Hepatocyte (in vitro differentiated cells): Measurements from ENCODE around the gene SAPCD1. TPM values are rescaled to one million over a fixed set of nuclear protein-coding genes. Genes with fewer than 3 reads are reported as not detected.
"Not testable (repeated sequence)": the region's sequence is repeated elsewhere in the genome, so short reads cannot be mapped to it uniquely, and the experiment has no call there.

Experiments
- DNase-seq: peaks from one replicate; pipeline ENCODE4 v3.0.0-alpha.2; 2016; ENCODE audit warnings: low spot score
- H2AFZ ChIP-seq: fragments of 200-600 bp; sonication (generic); 2 replicates; pipeline ENCODE4 v1.6.0; 2016; ENCODE audit warnings: antibody characterized with exemption, mild to moderate bottlenecking
- H3K27ac ChIP-seq: fragments of 200-600 bp; sonication (generic); 2 replicates; pipeline ENCODE4 v1.5.1; 2016; ENCODE audit warnings: mild to moderate bottlenecking
- H3K27me3 ChIP-seq: fragments of 200-600 bp; sonication (generic); 2 replicates; pipeline ENCODE4 v1.6.1; 2016
- H3K36me3 ChIP-seq: fragments of 200-600 bp; sonication (generic); replicated peaks from 2 replicates; pipeline ENCODE4 v1.5.1; 2016; ENCODE audit warnings: low read depth; ENCODE audit not compliant: insufficient read depth
- H3K4me1 ChIP-seq: fragments of 200-600 bp; sonication (generic); 2 replicates; pipeline ENCODE4 v1.5.1; 2016; ENCODE audit warnings: mild to moderate bottlenecking, moderate library complexity; ENCODE audit not compliant: insufficient read depth
- H3K4me2 ChIP-seq: fragments of 200-600 bp; sonication (generic); 2 replicates; pipeline ENCODE4 v1.6.0; 2016
- H3K4me3 ChIP-seq: fragments of 200-600 bp; sonication (generic); 2 replicates; pipeline ENCODE4 v1.5.1; 2016; ENCODE audit warnings: mild to moderate bottlenecking
- H3K79me2 ChIP-seq: fragments of 200-600 bp; sonication (generic); 2 replicates; pipeline ENCODE4 v1.6.0; 2017; ENCODE audit warnings: mild to moderate bottlenecking
- H3K9me2 ChIP-seq: fragments of 200-600 bp; sonication (generic); replicated peaks from 2 replicates; pipeline ENCODE4 v1.6.0; 2017; ENCODE audit warnings: mild to moderate bottlenecking; ENCODE audit not compliant: insufficient read depth
- H3K9me3 ChIP-seq: fragments of 200-600 bp; sonication (generic); 2 replicates; pipeline ENCODE4 v1.5.1; 2016; ENCODE audit warnings: low read depth, mild to moderate bottlenecking
- H4K20me1 ChIP-seq: fragments of 200-600 bp; sonication (generic); 2 replicates; pipeline ENCODE4 v1.6.0; 2016; ENCODE audit warnings: mild to moderate bottlenecking; ENCODE audit not compliant: insufficient read depth, poor library complexity, severe bottlenecking
- CTCF ChIP-seq: fragments of 200-600 bp; sonication (generic); IDR thresholded peaks from 2 replicates; pipeline ENCODE4 v1.5.1; 2016; ENCODE audit warnings: antibody characterized with exemption, mild to moderate bottlenecking; ENCODE audit not compliant: poor library complexity
- EZH2 ChIP-seq: fragments of 200-600 bp; sonication (generic); IDR thresholded peaks from 2 replicates; pipeline ENCODE4 v1.6.1; 2016; ENCODE audit warnings: antibody characterized with exemption, mild to moderate bottlenecking, borderline replicate concordance
- EZH2phosphoT487 ChIP-seq: fragments of 200-600 bp; sonication (generic); IDR thresholded peaks from one replicate; pipeline ENCODE4 v1.6.1; 2018; ENCODE audit warnings: antibody characterized with exemption, mild to moderate bottlenecking, low read depth, moderate library complexity; ENCODE audit not compliant: unreplicated experiment, severe bottlenecking
- WGBS: methylation state at CpG from one replicate; pipeline ENCODE4 v1.1.6; 2016; ENCODE audit warnings: low lambda C conversion rate; ENCODE audit errors: missing lambda C conversion rate; 5-methylcytosine and 5-hydroxymethylcytosine counted together
- polyA plus RNA-seq: library from polyadenylated mRNA; unstranded; fragments of >200 nt; fragmentation: Nextera tagmentation; extraction: Ambion mirVana; gene quantifications from 2 replicates; pipeline ENCODE4 v1.2.1, GENCODE V29; 2016
- total RNA-seq: library from RNA; depleted of rRNA; stranded (reverse); fragments of >200 nt; gene quantifications from 2 replicates; pipeline ENCODE4 v1.2.3, GENCODE V29; 2014

SAPCD1 gene
- total and polyA plus RNA-seq, 2 experiments from 2014 or later: 1.4 to 2.0 TPM

GRCh38 chr6:31799781-31800180 lies 37.3 kb downstream of the SAPCD1 start:
- H3K4me1 ChIP-seq: no peaks in the 10 kb centered on the region
- no peak overlapping the region for H3K4me2 ChIP-seq
- DNase-seq: no peak
- H3K9me3 ChIP-seq: no peaks in the 10 kb centered on the region
- H3K36me3 ChIP-seq: no peaks in the 10 kb centered on the region
- no peak overlapping the region for H2AFZ ChIP-seq
- no peaks in the 10 kb centered on the region for H3K27me3 ChIP-seq
- H4K20me1 ChIP-seq: no peaks in the 10 kb centered on the region
- H3K4me3 ChIP-seq: no peak overlapping the region
- H3K79me2 ChIP-seq: peaks cover 26% of the 10 kb centered on the region
- WGBS: 97% methylated on average over 12 of the region's 12 CpGs
- no peaks in the 10 kb centered on the region for H3K9me2 ChIP-seq
- no peak for TF ChIP-seq CTCF
- no peak for TF ChIP-seq EZH2phosphoT487
- no peak for TF ChIP-seq EZH2
- H3K27ac ChIP-seq: no peak overlapping the region

- not testable (repeated sequence) for DNase-seq, H4K20me1 ChIP-seq, H3K36me3 ChIP-seq, H2AFZ ChIP-seq, H3K9me3 ChIP-seq, H3K27me3 ChIP-seq, H3K4me3 ChIP-seq, H3K9me2 ChIP-seq, H3K27ac ChIP-seq, H3K4me2 ChIP-seq
- WGBS: 99% methylated on average over 8 of the region's 8 CpGs
- H3K79me2 ChIP-seq: peaks cover 35% of the 10 kb centered on the region
- peaks cover 10% of the 10 kb centered on the region for H3K4me1 ChIP-seq
Observed at GRCh38 chr6:31801031-31801927, 38.8 kb downstream of the SAPCD1 start.

GRCh38 chr6:31805939-31806469 lies 43.5 kb downstream of the SAPCD1 start:
- no peaks in the 10 kb centered on the region for H3K9me2 ChIP-seq
- H4K20me1 ChIP-seq: no peaks in the 10 kb centered on the region
- no peaks in the 10 kb centered on the region for H3K36me3 ChIP-seq
- 18% methylated on average over 7 of the region's 7 CpGs for WGBS
- H3K4me1 ChIP-seq: peaks cover 13% of the 10 kb centered on the region
- H3K9me3 ChIP-seq: no peaks in the 10 kb centered on the region
- TF ChIP-seq CTCF (no peak), EZH2phosphoT487 (no peak), EZH2 (no peak)
- H3K27ac ChIP-seq: peak overlapping the region; percentile 88
- H2AFZ ChIP-seq: peak overlapping the region; percentile 55
- H3K4me2 ChIP-seq: peak overlapping the region; percentile 86
- peak overlapping the region; percentile 42 for H3K4me3 ChIP-seq
- peaks cover 39% of the 10 kb centered on the region for H3K79me2 ChIP-seq
- no peak for DNase-seq
- no peaks in the 10 kb centered on the region for H3K27me3 ChIP-seq

GRCh38 chr6:31806470-31807272 lies 44.2 kb downstream of the SAPCD1 start, which contains the start of gene LSM2:
Gene LSM2 (minus strand): TSS chr6:31806966. CDS start chr6:31806757, 209 bp downstream.
- H3K27ac ChIP-seq: peak within 1 kb of the TSS; percentile 88
- TF ChIP-seq EZH2 (no peak), CTCF (peak; percentile 34), EZH2phosphoT487 (no peak)
- H4K20me1 ChIP-seq: no peaks in the 10 kb centered on the region
- peak within 1 kb of the TSS; percentile 86 for H3K4me2 ChIP-seq
- H3K27me3 ChIP-seq: no peaks in the 10 kb centered on the region
- under 1% methylated on average over 48 of the region's 51 CpGs for WGBS
- H2AFZ ChIP-seq: peak within 1 kb of the TSS; percentile 55
- H3K9me3 ChIP-seq: no peaks in the 10 kb centered on the region
- H3K9me2 ChIP-seq: no peaks in the 10 kb centered on the region
- H3K79me2 ChIP-seq: peaks cover 34% of the 10 kb centered on the region
- peak; percentile 100 for DNase-seq
- no peaks in the 10 kb centered on the region for H3K36me3 ChIP-seq
- peaks cover 13% of the 10 kb centered on the region for H3K4me1 ChIP-seq
- H3K4me3 ChIP-seq: peak within 1 kb of the TSS; percentile 42

GRCh38 chr6:31808599-31808998 lies 46.1 kb downstream of the SAPCD1 start:
- H3K36me3 ChIP-seq, DNase-seq, H2AFZ ChIP-seq, H3K9me3 ChIP-seq, H3K27me3 ChIP-seq, H3K9me2 ChIP-seq, H3K4me2 ChIP-seq, H3K27ac ChIP-seq, H4K20me1 ChIP-seq, H3K4me3 ChIP-seq: not testable (repeated sequence)
- peaks cover 16% of the 10 kb centered on the region for H3K4me1 ChIP-seq
- WGBS: 86% methylated on average over 10 of the region's 10 CpGs
- H3K79me2 ChIP-seq: peaks cover 25% of the 10 kb centered on the region
